SK-N-SH treated with all-trans-retinoic acid at 6 μM for 48 hours (cell line): Measurements from ENCODE around the gene STAG1.
"Not testable (repeated sequence)": the region's sequence is repeated elsewhere in the genome, so short reads cannot be mapped to it uniquely, and the experiment has no call there.

Source experiments
- ATAC-seq: fragments of 200-7000 bp; cut with Tn5 transposase; 3 replicates; pipeline ENCODE4 v1.9.1; 2020; ENCODE audit warnings: mild to moderate bottlenecking, moderate library complexity
- BACH2 ChIP-seq: fragments of 250-450 bp; sonication (Bioruptor Pico); IDR thresholded peaks from 2 replicates; pipeline ENCODE4 v1.9.0; 2021; ENCODE audit warnings: mild to moderate bottlenecking, borderline replicate concordance
- CREB5 ChIP-seq: fragments of 250-450 bp; sonication (Bioruptor Pico); IDR thresholded peaks from 2 replicates; pipeline ENCODE4 v1.5.1; 2020; ENCODE audit warnings: low read depth, mild to moderate bottlenecking, moderate library complexity
- CSDC2 ChIP-seq: fragments of 250-450 bp; sonication (Bioruptor Pico); IDR thresholded peaks from 2 replicates; pipeline ENCODE4 v1.5.0; 2020; ENCODE audit warnings: mild to moderate bottlenecking, moderate library complexity
- CSRNP3 ChIP-seq: fragments of 250-450 bp; sonication (Bioruptor Pico); IDR thresholded peaks from 2 replicates; pipeline ENCODE4 v1.5.1; 2021; ENCODE audit warnings: mild to moderate bottlenecking, moderate library complexity
- ESRRG ChIP-seq: fragments of 250-450 bp; sonication (Bioruptor Pico); IDR thresholded peaks from 2 replicates; pipeline ENCODE4 v1.6.1; 2021; ENCODE audit warnings: mild to moderate bottlenecking
- GLIS3 ChIP-seq: fragments of 250-450 bp; sonication (Bioruptor Pico); IDR thresholded peaks from 2 replicates; pipeline ENCODE4 v1.5.0; 2020; ENCODE audit warnings: mild to moderate bottlenecking, moderate library complexity
- OSR1 ChIP-seq: fragments of 250-450 bp; sonication (Bioruptor Pico); IDR thresholded peaks from 2 replicates; pipeline ENCODE4 v1.8.0; 2022; ENCODE audit warnings: moderate library complexity, mild to moderate bottlenecking, inconsistent platforms
- PATZ1 ChIP-seq: fragments of 250-450 bp; sonication (Bioruptor Pico); IDR thresholded peaks from 2 replicates; pipeline ENCODE4 v1.8.0; 2020; ENCODE audit warnings: mild to moderate bottlenecking, moderate library complexity, borderline replicate concordance
- POU6F1 ChIP-seq: fragments of 250-450 bp; sonication (Bioruptor Pico); IDR thresholded peaks from 2 replicates; pipeline ENCODE4 v1.8.0; 2021; ENCODE audit warnings: low read depth, mild to moderate bottlenecking, moderate library complexity, borderline replicate concordance
- PPARA ChIP-seq: fragments of 250-450 bp; sonication (Bioruptor Pico); IDR thresholded peaks from 2 replicates; pipeline ENCODE4 v1.5.0; 2020; ENCODE audit warnings: mild to moderate bottlenecking, borderline replicate concordance
- RARB ChIP-seq: fragments of 250-450 bp; sonication (Bioruptor Pico); IDR thresholded peaks from 2 replicates; pipeline ENCODE4 v1.8.0; 2021; ENCODE audit warnings: mild to moderate bottlenecking, moderate library complexity
- SNAI2 ChIP-seq: fragments of 250-450 bp; sonication (Bioruptor Pico); IDR thresholded peaks from 2 replicates; pipeline ENCODE4 v1.5.0; 2020; ENCODE audit warnings: mild to moderate bottlenecking, moderate library complexity
- TOX ChIP-seq: fragments of 250-450 bp; sonication (Bioruptor Pico); IDR thresholded peaks from 2 replicates; pipeline ENCODE4 v1.8.0; 2021; ENCODE audit warnings: mild to moderate bottlenecking, moderate library complexity, borderline replicate concordance
- TSHZ2 ChIP-seq: fragments of 250-450 bp; sonication (Bioruptor Pico); IDR thresholded peaks from 2 replicates; pipeline ENCODE4 v1.5.0; 2020; ENCODE audit warnings: mild to moderate bottlenecking, moderate library complexity
- ZC3H10 ChIP-seq: fragments of 250-450 bp; sonication (Bioruptor Pico); IDR thresholded peaks from 2 replicates; pipeline ENCODE4 v1.5.1; 2021; ENCODE audit warnings: mild to moderate bottlenecking, moderate library complexity
- ZFP3 ChIP-seq: fragments of 250-450 bp; sonication (Bioruptor Pico); IDR thresholded peaks from 2 replicates; pipeline ENCODE4 v1.5.0; 2020; ENCODE audit warnings: mild to moderate bottlenecking, moderate library complexity
- ZFP30 ChIP-seq: fragments of 450-650 bp; formaldehyde crosslinking; IDR thresholded peaks from 2 replicates; pipeline ENCODE4 v1.5.0; 2022; ENCODE audit warnings: mild to moderate bottlenecking, moderate library complexity
- ZNF565 ChIP-seq: fragments of 450-650 bp; formaldehyde crosslinking; conservative IDR thresholded peaks from 2 replicates; pipeline ENCODE4 v1.5.0; 2020; ENCODE audit warnings: low read depth, mild to moderate bottlenecking, moderate library complexity
- ZNF70 ChIP-seq: fragments of 450-650 bp; formaldehyde crosslinking; IDR thresholded peaks from 2 replicates; pipeline ENCODE4 v1.5.0; 2020; ENCODE audit warnings: mild to moderate bottlenecking, moderate library complexity
- ZNF8 ChIP-seq: fragments of 450-650 bp; formaldehyde crosslinking; IDR thresholded peaks from 2 replicates; pipeline ENCODE4 v1.5.0; 2020; ENCODE audit warnings: mild to moderate bottlenecking, moderate library complexity

The STAG1 gene

GRCh38 chr3:136711277-136711676 lies 40.9 kb downstream of the STAG1 start:
- TF ChIP-seq RARB (CRISPR knock-in tag) = no peak
- TF ChIP-seq TOX (CRISPR knock-in tag) = no peak
- no peak for TF ChIP-seq CREB5
- no peak for TF ChIP-seq ZNF8
- no peak for TF ChIP-seq PATZ1
- no peak for TF ChIP-seq ZNF565 (CRISPR knock-in tag)
- no peak for TF ChIP-seq ZNF70
- TF ChIP-seq BACH2 (CRISPR knock-in tag) = no peak
- TF ChIP-seq SNAI2 (CRISPR knock-in tag) = no peak
- ATAC-seq = no peak

GRCh38 chr3:136709775-136710174 lies 42.4 kb downstream of the STAG1 start:
- ATAC-seq = not testable (repeated sequence)

- ATAC-seq = no peak
- TF ChIP-seq ZC3H10 (CRISPR knock-in tag) (no peak), ZNF565 (CRISPR knock-in tag) (no peak), ZFP3 (CRISPR knock-in tag) (no peak), POU6F1 (CRISPR knock-in tag) (no peak), OSR1 (CRISPR knock-in tag) (no peak), ZNF8 (no peak), TOX (CRISPR knock-in tag) (no peak), RARB (CRISPR knock-in tag) (no peak), ESRRG (CRISPR knock-in tag) (no peak), ZNF70 (no peak), TSHZ2 (no peak), CSDC2 (CRISPR knock-in tag) (no peak), GLIS3 (CRISPR knock-in tag) (no peak)
- TF ChIP-seq, all 23 proteins: peak for 0
Measured at GRCh38 chr3:136708333-136708985, 43.7 kb downstream of the STAG1 start.

GRCh38 chr3:136703429-136703828 lies 48.7 kb downstream of the STAG1 start:
- ATAC-seq = no peak
- TF ChIP-seq POU6F1 (CRISPR knock-in tag) = no peak
- no peak for TF ChIP-seq ZC3H10 (CRISPR knock-in tag)
- TF ChIP-seq CSDC2 (CRISPR knock-in tag) = no peak
- no peak for TF ChIP-seq ESRRG (CRISPR knock-in tag)
- TF ChIP-seq ZFP30 (CRISPR knock-in tag) = no peak
- no peak for TF ChIP-seq GLIS3 (CRISPR knock-in tag)
- TF ChIP-seq PPARA (CRISPR knock-in tag) = no peak
- no peak for TF ChIP-seq OSR1 (CRISPR knock-in tag)
- no peak for TF ChIP-seq ZNF8
- no peak for TF ChIP-seq BACH2 (CRISPR knock-in tag)
- TF ChIP-seq ZFP3 (CRISPR knock-in tag) = no peak
- TF ChIP-seq RARB (CRISPR knock-in tag) = no peak
- TF ChIP-seq CSRNP3 (CRISPR knock-in tag) = no peak
- no peak for TF ChIP-seq PATZ1
- TF ChIP-seq SNAI2 (CRISPR knock-in tag) = no peak
